ENCODE results near the gene ADAMTS4.

DNA sequence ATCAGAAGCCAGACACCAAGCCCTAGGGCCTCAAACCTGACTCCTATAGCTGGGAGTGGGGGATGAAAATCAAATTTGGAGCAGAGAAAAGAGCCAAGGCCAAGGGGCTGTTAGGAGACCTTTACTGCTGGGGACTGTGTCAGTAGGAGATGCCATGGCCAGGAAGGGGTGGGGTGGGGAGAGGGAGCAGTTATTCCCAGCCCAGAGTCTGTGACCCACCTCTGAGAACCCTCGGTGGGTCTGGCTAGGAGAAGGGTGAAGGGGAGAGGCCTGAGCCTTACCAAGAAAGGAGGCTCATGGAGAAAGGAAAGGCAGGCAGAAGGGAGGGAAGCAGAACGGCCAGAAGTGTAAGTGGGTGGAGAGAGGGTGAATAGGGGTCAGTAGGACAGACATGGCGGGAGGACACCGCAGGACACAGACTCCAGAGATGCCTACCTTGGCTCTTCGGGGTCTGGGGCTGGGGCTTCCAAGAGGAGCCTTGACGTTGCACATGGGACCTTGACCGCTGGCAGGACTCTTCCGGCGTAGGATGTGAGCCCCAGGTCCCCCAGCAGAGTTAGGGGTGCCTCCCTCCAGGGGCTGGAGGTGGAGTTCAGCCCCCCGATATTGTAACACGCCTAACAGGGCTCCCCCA lies 1.2 kb downstream of the ADAMTS4 start:
- TF ChIP-seq, protein P1, sequence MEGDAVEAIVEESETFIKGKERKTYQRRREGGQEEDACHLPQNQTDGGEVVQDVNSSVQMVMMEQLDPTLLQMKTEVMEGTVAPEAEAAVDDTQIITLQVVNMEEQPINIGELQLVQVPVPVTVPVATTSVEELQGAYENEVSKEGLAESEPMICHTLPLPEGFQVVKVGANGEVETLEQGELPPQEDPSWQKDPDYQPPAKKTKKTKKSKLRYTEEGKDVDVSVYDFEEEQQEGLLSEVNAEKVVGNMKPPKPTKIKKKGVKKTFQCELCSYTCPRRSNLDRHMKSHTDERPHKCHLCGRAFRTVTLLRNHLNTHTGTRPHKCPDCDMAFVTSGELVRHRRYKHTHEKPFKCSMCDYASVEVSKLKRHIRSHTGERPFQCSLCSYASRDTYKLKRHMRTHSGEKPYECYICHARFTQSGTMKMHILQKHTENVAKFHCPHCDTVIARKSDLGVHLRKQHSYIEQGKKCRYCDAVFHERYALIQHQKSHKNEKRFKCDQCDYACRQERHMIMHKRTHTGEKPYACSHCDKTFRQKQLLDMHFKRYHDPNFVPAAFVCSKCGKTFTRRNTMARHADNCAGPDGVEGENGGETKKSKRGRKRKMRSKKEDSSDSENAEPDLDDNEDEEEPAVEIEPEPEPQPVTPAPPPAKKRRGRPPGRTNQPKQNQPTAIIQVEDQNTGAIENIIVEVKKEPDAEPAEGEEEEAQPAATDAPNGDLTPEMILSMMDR (IDR thresholded peaks at IDR 0.05): no peak
- TF ChIP-seq POLR2AphosphoS5 (IDR thresholded peaks at IDR 0.05) (no peak), EP300 (IDR thresholded peaks at IDR 0.05) (no peak)

All from sigmoid colon (tissue), 4 donors.